Measurements from ENCODE around the gene SLC17A5.

- TF ChIP-seq, protein P1, sequence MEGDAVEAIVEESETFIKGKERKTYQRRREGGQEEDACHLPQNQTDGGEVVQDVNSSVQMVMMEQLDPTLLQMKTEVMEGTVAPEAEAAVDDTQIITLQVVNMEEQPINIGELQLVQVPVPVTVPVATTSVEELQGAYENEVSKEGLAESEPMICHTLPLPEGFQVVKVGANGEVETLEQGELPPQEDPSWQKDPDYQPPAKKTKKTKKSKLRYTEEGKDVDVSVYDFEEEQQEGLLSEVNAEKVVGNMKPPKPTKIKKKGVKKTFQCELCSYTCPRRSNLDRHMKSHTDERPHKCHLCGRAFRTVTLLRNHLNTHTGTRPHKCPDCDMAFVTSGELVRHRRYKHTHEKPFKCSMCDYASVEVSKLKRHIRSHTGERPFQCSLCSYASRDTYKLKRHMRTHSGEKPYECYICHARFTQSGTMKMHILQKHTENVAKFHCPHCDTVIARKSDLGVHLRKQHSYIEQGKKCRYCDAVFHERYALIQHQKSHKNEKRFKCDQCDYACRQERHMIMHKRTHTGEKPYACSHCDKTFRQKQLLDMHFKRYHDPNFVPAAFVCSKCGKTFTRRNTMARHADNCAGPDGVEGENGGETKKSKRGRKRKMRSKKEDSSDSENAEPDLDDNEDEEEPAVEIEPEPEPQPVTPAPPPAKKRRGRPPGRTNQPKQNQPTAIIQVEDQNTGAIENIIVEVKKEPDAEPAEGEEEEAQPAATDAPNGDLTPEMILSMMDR (IDR thresholded peaks at IDR 0.05), result no peak
- no peak for TF ChIP-seq POLR2A (IDR thresholded peaks at IDR 0.05)
Measured at GRCh38 chr6:73691512-73691911, 37.7 kb upstream of the SLC17A5 start.

Measured in adrenal gland (tissue), 5 donors.